Measurements from ENCODE around the gene ASB17.
"Not testable (repeated sequence)": the region's sequence is repeated elsewhere in the genome, so short reads cannot be mapped to it uniquely, and the experiment has no call there.

Gene ASB17

GRCh38 chr1:75932304-75932703, at the start of gene ASB17:
Gene ASB17, minus strand, starts transcription at chr1:75932404. Its CDS starts 113 bp downstream, at chr1:75932291.
- DNase-seq: no peak

- no peak for DNase-seq
Observed at GRCh38 chr1:75980972-75981897, 49.0 kb upstream of the ASB17 start.

GRCh38 chr1:75970631-75971030, 38.4 kb upstream of the ASB17 start:
- DNase-seq: no peak

GRCh38 chr1:75969550-75969949, 37.3 kb upstream of the ASB17 start:
- no peak for DNase-seq

GRCh38 chr1:75967719-75968118, 35.5 kb upstream of the ASB17 start:
- no peak for DNase-seq

- DNase-seq: no peak
Observed at GRCh38 chr1:75964760-75965408, 32.7 kb upstream of the ASB17 start.

GRCh38 chr1:75964110-75964759, 32.0 kb upstream of the ASB17 start:
- not testable (repeated sequence) for DNase-seq

- no peak for DNase-seq
Observed at GRCh38 chr1:75954586-75954985, 22.4 kb upstream of the ASB17 start.

GRCh38 chr1:75953461-75953860, 21.3 kb upstream of the ASB17 start:
- DNase-seq: no peak

- no peak for DNase-seq
Observed at GRCh38 chr1:75952016-75952415, 19.8 kb upstream of the ASB17 start.

GRCh38 chr1:75950176-75950575, 18.0 kb upstream of the ASB17 start:
- DNase-seq: no peak

GRCh38 chr1:75943037-75943436, 10.8 kb upstream of the ASB17 start:
- DNase-seq: not testable (repeated sequence)

- no peak for DNase-seq
Observed at GRCh38 chr1:75937034-75937433, 4.8 kb upstream of the ASB17 start.

- no peak for DNase-seq
Observed at GRCh38 chr1:75922698-75923097, 9.5 kb downstream of the ASB17 start.

GRCh38 chr1:75916834-75917233, 15.4 kb downstream of the ASB17 start:
- no peak for DNase-seq

- DNase-seq: no peak
Observed at GRCh38 chr1:75908717-75909152, 23.5 kb downstream of the ASB17 start.

GRCh38 chr1:75901371-75901770, 30.8 kb downstream of the ASB17 start:
- DNase-seq: no peak

GRCh38 chr1:75884437-75884836, 47.8 kb downstream of the ASB17 start:
- no peak for DNase-seq

- no peak for DNase-seq
Observed at GRCh38 chr1:75879985-75880384, 52.2 kb downstream of the ASB17 start.

- no peak for DNase-seq
Observed at GRCh38 chr1:75870951-75871350, 61.3 kb downstream of the ASB17 start.

Measured in stimulated activated CD4-positive, alpha-beta T cell treated with anti-CD3 and anti-CD28 coated beads, Interleukin-15, amount 100 ng/mL, for 24 hours (primary cell).